ENCODE results near the gene SPAAR.
"Not testable (repeated sequence)": the region's sequence is repeated elsewhere in the genome, so short reads cannot be mapped to it uniquely, and the experiment has no call there.

Gene SPAAR

GRCh38 chr9:35909274-35909673 lies at the start of gene SPAAR:
Gene SPAAR (plus strand): TSS chr9:35909490. CDS start chr9:35910464, 974 bp downstream.
- DNase-seq (ENCODE audit: low read depth): no peak

GRCh38 chr9:35859990-35860339 lies 49.3 kb upstream of the SPAAR start:
- DNase-seq (ENCODE audit: low read depth): no peak

GRCh38 chr9:35861161-35861897 lies 48.0 kb upstream of the SPAAR start:
- DNase-seq (ENCODE audit: low read depth): no peak

- DNase-seq (ENCODE audit: low read depth): no peak
These were observed 47.0 kb upstream of the SPAAR start for GRCh38 chr9:35862328-35862727.

GRCh38 chr9:35863583-35863982 lies 45.7 kb upstream of the SPAAR start:
- DNase-seq (ENCODE audit: low read depth): no peak

GRCh38 chr9:35864695-35865255 lies 44.5 kb upstream of the SPAAR start:
- no peak for DNase-seq (ENCODE audit: low read depth)

- no peak for DNase-seq (ENCODE audit: low read depth)
These were observed 41.8 kb upstream of the SPAAR start for GRCh38 chr9:35867538-35867937.

- DNase-seq (ENCODE audit: low read depth): no peak
These were observed 40.4 kb upstream of the SPAAR start for GRCh38 chr9:35868933-35869332.

- DNase-seq (ENCODE audit: low read depth): no peak
These were observed 39.6 kb upstream of the SPAAR start for GRCh38 chr9:35869621-35870216.

GRCh38 chr9:35870351-35870923 lies 38.9 kb upstream of the SPAAR start, which contains the start of gene OR13J1:
Gene OR13J1 (minus strand): TSS chr9:35870401. CDS start chr9:35870401, 0 bp downstream.
- DNase-seq (ENCODE audit: low read depth): no peak

GRCh38 chr9:35871545-35871944 lies 37.7 kb upstream of the SPAAR start:
- DNase-seq (ENCODE audit: low read depth): no peak

GRCh38 chr9:35872505-35872904 lies 36.8 kb upstream of the SPAAR start:
- DNase-seq (ENCODE audit: low read depth): no peak

- peak; percentile 76 for DNase-seq (ENCODE audit: low read depth)
These were observed 26.9 kb upstream of the SPAAR start for GRCh38 chr9:35882263-35882848.

- peak; percentile 16 for DNase-seq (ENCODE audit: low read depth)
These were observed 26.3 kb upstream of the SPAAR start for GRCh38 chr9:35882996-35883395.

- DNase-seq (ENCODE audit: low read depth): not testable (repeated sequence)
These were observed 24.4 kb upstream of the SPAAR start for GRCh38 chr9:35884908-35885307.

- DNase-seq (ENCODE audit: low read depth): no peak
These were observed 17.6 kb upstream of the SPAAR start for GRCh38 chr9:35891646-35892045.

GRCh38 chr9:35892051-35892450 lies 17.2 kb upstream of the SPAAR start:
- no peak for DNase-seq (ENCODE audit: low read depth)

GRCh38 chr9:35896570-35896969 lies 12.7 kb upstream of the SPAAR start:
- DNase-seq (ENCODE audit: low read depth): no peak

GRCh38 chr9:35897376-35898099 lies 11.8 kb upstream of the SPAAR start:
- DNase-seq (ENCODE audit: low read depth): not testable (repeated sequence)

- no peak for DNase-seq (ENCODE audit: low read depth)
These were observed 11.0 kb upstream of the SPAAR start for GRCh38 chr9:35898337-35898736.

- DNase-seq (ENCODE audit: low read depth): no peak
These were observed 10.3 kb upstream of the SPAAR start for GRCh38 chr9:35899021-35899420.

GRCh38 chr9:35903049-35903448 lies 6.2 kb upstream of the SPAAR start:
- peak; percentile 65 for DNase-seq (ENCODE audit: low read depth)
